HG03558 (cell line): ENCODE results near the gene SNTG2.

ENCODE experiments used
- ATAC-seq: cut with Tn5 transposase; IDR thresholded peaks from one replicate; pipeline ENCODE4 v1.9.1; 2021; ENCODE audit warnings: moderate number of reproducible peaks; ENCODE audit not compliant: unreplicated experiment; ENCODE audit errors: extremely low read depth

SNTG2 gene

GRCh38 chr2:1297372-1298159 lies 346.9 kb downstream of the SNTG2 start:
- no peak for ATAC-seq

- no peak for ATAC-seq
Observed at GRCh38 chr2:1299043-1299442, 348.4 kb downstream of the SNTG2 start.

GRCh38 chr2:1300284-1300683 lies 349.6 kb downstream of the SNTG2 start:
- ATAC-seq = no peak

- no peak for ATAC-seq
Observed at GRCh38 chr2:1301056-1301455, 350.4 kb downstream of the SNTG2 start.

GRCh38 chr2:1305342-1306013 lies 354.8 kb downstream of the SNTG2 start:
- ATAC-seq = no peak

GRCh38 chr2:1306014-1306686 lies 355.5 kb downstream of the SNTG2 start:
- no peak for ATAC-seq

- ATAC-seq = no peak
Observed at GRCh38 chr2:1306687-1307516, 356.3 kb downstream of the SNTG2 start.

GRCh38 chr2:1307670-1308069 lies 357.0 kb downstream of the SNTG2 start:
- ATAC-seq = no peak

- no peak for ATAC-seq
Observed at GRCh38 chr2:1308678-1309077, 358.0 kb downstream of the SNTG2 start.

GRCh38 chr2:1309507-1309906 lies 358.9 kb downstream of the SNTG2 start:
- no peak for ATAC-seq

GRCh38 chr2:1310202-1310601 lies 359.6 kb downstream of the SNTG2 start:
- ATAC-seq = no peak

GRCh38 chr2:1310866-1311265 lies 360.2 kb downstream of the SNTG2 start:
- ATAC-seq = no peak

- no peak for ATAC-seq
Observed at GRCh38 chr2:1313240-1313924, 362.7 kb downstream of the SNTG2 start.

- ATAC-seq = no peak
Observed at GRCh38 chr2:1314254-1314653, 363.6 kb downstream of the SNTG2 start.

GRCh38 chr2:1318366-1319009 lies 367.8 kb downstream of the SNTG2 start:
- ATAC-seq = no peak

GRCh38 chr2:1319393-1319792 lies 368.7 kb downstream of the SNTG2 start:
- no peak for ATAC-seq

GRCh38 chr2:1321321-1321720 lies 370.7 kb downstream of the SNTG2 start:
- no peak for ATAC-seq

- ATAC-seq = no peak
Observed at GRCh38 chr2:1324884-1325283, 374.2 kb downstream of the SNTG2 start.

GRCh38 chr2:1328684-1329083 lies 378.0 kb downstream of the SNTG2 start:
- no peak for ATAC-seq
